HUES6 (cell line): Measurements from ENCODE around the gene DLG1.
"Not testable (repeated sequence)": the region's sequence is repeated elsewhere in the genome, so short reads cannot be mapped to it uniquely, and the experiment has no call there.

Experiments used
- H3K27ac ChIP-seq: 2 replicates; pipeline ENCODE4 v1.7.0; 2013; ENCODE audit warnings: low read depth, mild to moderate bottlenecking, low read length, inconsistent platforms
- H3K27me3 ChIP-seq: 2 replicates; pipeline ENCODE4 v1.6.1; 2013; ENCODE audit warnings: low read length; ENCODE audit not compliant: control insufficient read depth, insufficient read depth
- H3K36me3 ChIP-seq: 2 replicates; pipeline ENCODE4 v1.6.1; 2013; ENCODE audit warnings: low read length; ENCODE audit not compliant: control insufficient read depth, insufficient read depth
- H3K4me1 ChIP-seq: 2 replicates; pipeline ENCODE4 v1.6.1; 2013; ENCODE audit warnings: low read length; ENCODE audit not compliant: control insufficient read depth, insufficient read depth
- H3K4me3 ChIP-seq: 2 replicates; pipeline ENCODE4 v1.5.1; 2013; ENCODE audit warnings: low read depth, low read length
- H3K9ac ChIP-seq: one replicate; pipeline ENCODE4 v1.6.1; 2013; ENCODE audit warnings: mild to moderate bottlenecking, low read length
- H3K9me3 ChIP-seq: 2 replicates; pipeline ENCODE4 v1.6.1; 2013; ENCODE audit warnings: low read depth, low read length; ENCODE audit not compliant: control insufficient read depth, insufficient read depth

DLG1 gene

GRCh38 chr3:197064771-197065170, 233.6 kb downstream of the DLG1 start:
- Histone ChIP-seq H3K36me3 (peaks cover 52% of the 10 kb centered on the region), H3K27ac (no peak overlapping the region), H3K4me3 (no peak overlapping the region), H3K4me1 (no peaks in the 10 kb centered on the region), H3K9me3 (no peaks in the 10 kb centered on the region), H3K27me3 (no peaks in the 10 kb centered on the region), H3K9ac (no peak overlapping the region)

GRCh38 chr3:197062446-197062845, 236.0 kb downstream of the DLG1 start:
- no peaks in the 10 kb centered on the region for H3K9me3 ChIP-seq
- H3K27me3 ChIP-seq, result no peaks in the 10 kb centered on the region
- H3K4me1 ChIP-seq, result no peaks in the 10 kb centered on the region
- no peak overlapping the region for H3K9ac ChIP-seq
- no peak overlapping the region for H3K27ac ChIP-seq
- no peak overlapping the region for H3K4me3 ChIP-seq
- peaks cover 67% of the 10 kb centered on the region for H3K36me3 ChIP-seq

GRCh38 chr3:197051637-197052036, 246.8 kb downstream of the DLG1 start:
- H3K27me3 ChIP-seq, H3K4me1 ChIP-seq, H3K27ac ChIP-seq, H3K4me3 ChIP-seq, H3K9ac ChIP-seq, H3K9me3 ChIP-seq: not testable (repeated sequence)
- peaks cover 38% of the 10 kb centered on the region for H3K36me3 ChIP-seq

GRCh38 chr3:197050511-197050910, 247.9 kb downstream of the DLG1 start:
- H3K36me3 ChIP-seq, result peaks cover 32% of the 10 kb centered on the region
- no peak overlapping the region for H3K27ac ChIP-seq
- H3K9me3 ChIP-seq, result no peaks in the 10 kb centered on the region
- no peaks in the 10 kb centered on the region for H3K4me1 ChIP-seq
- H3K27me3 ChIP-seq, result no peaks in the 10 kb centered on the region
- H3K4me3 ChIP-seq, result no peak overlapping the region
- H3K9ac ChIP-seq, result no peak overlapping the region

- Histone ChIP-seq H3K4me3 (no peak overlapping the region), H3K27ac (no peak overlapping the region), H3K9me3 (no peaks in the 10 kb centered on the region), H3K36me3 (peaks cover 22% of the 10 kb centered on the region), H3K27me3 (no peaks in the 10 kb centered on the region), H3K4me1 (no peaks in the 10 kb centered on the region), H3K9ac (no peak overlapping the region)
Observed at GRCh38 chr3:197042539-197042938, 255.9 kb downstream of the DLG1 start.

GRCh38 chr3:197041875-197042488, 256.4 kb downstream of the DLG1 start:
- H3K4me1 ChIP-seq, result no peaks in the 10 kb centered on the region
- no peaks in the 10 kb centered on the region for H3K9me3 ChIP-seq
- H3K27me3 ChIP-seq, result no peaks in the 10 kb centered on the region
- H3K4me3 ChIP-seq, result no peak overlapping the region
- peaks cover 22% of the 10 kb centered on the region for H3K36me3 ChIP-seq
- no peak overlapping the region for H3K9ac ChIP-seq
- no peak overlapping the region for H3K27ac ChIP-seq

- no peak overlapping the region for H3K27ac ChIP-seq
- no peaks in the 10 kb centered on the region for H3K4me1 ChIP-seq
- no peak overlapping the region for H3K9ac ChIP-seq
- no peaks in the 10 kb centered on the region for H3K27me3 ChIP-seq
- peaks cover 18% of the 10 kb centered on the region for H3K36me3 ChIP-seq
- no peak overlapping the region for H3K4me3 ChIP-seq
- H3K9me3 ChIP-seq, result no peaks in the 10 kb centered on the region
Observed at GRCh38 chr3:197040658-197041057, 257.8 kb downstream of the DLG1 start.

- H3K27ac ChIP-seq, result no peak overlapping the region
- H3K4me3 ChIP-seq, result no peak overlapping the region
- no peaks in the 10 kb centered on the region for H3K9me3 ChIP-seq
- H3K9ac ChIP-seq, result no peak overlapping the region
- no peaks in the 10 kb centered on the region for H3K27me3 ChIP-seq
- H3K36me3 ChIP-seq, result peaks cover 3% of the 10 kb centered on the region; the same call in 1 of the 2 replicates
- H3K4me1 ChIP-seq, result no peaks in the 10 kb centered on the region
Observed at GRCh38 chr3:197038679-197039462, 259.5 kb downstream of the DLG1 start.

GRCh38 chr3:197035577-197035976, 262.8 kb downstream of the DLG1 start:
- H3K27ac ChIP-seq, result no peak overlapping the region
- no peak overlapping the region for H3K9ac ChIP-seq
- H3K4me1 ChIP-seq, result no peaks in the 10 kb centered on the region; the same call in 1 of the 2 replicates
- no peaks in the 10 kb centered on the region for H3K27me3 ChIP-seq
- no peak overlapping the region for H3K4me3 ChIP-seq
- no peaks in the 10 kb centered on the region for H3K9me3 ChIP-seq
- no peaks in the 10 kb centered on the region for H3K36me3 ChIP-seq

- not testable (repeated sequence) for H3K4me3 ChIP-seq, H3K36me3 ChIP-seq, H3K9ac ChIP-seq, H3K9me3 ChIP-seq, H3K27ac ChIP-seq, H3K27me3 ChIP-seq, H3K4me1 ChIP-seq
Observed at GRCh38 chr3:197034778-197035177, 263.6 kb downstream of the DLG1 start.

- not testable (repeated sequence) for H3K4me1 ChIP-seq, H3K9ac ChIP-seq, H3K27me3 ChIP-seq, H3K4me3 ChIP-seq, H3K36me3 ChIP-seq, H3K9me3 ChIP-seq, H3K27ac ChIP-seq
Observed at GRCh38 chr3:197033764-197034163, 264.6 kb downstream of the DLG1 start.
